COR-L47 (cell line): ENCODE measurements around the gene COL20A1.
"Not testable (repeated sequence)": the region's sequence is repeated elsewhere in the genome, so short reads cannot be mapped to it uniquely, and the experiment has no call there.

Experiments used
- DNase-seq: peaks from one replicate; lab custom pipeline; 2025; lab: John Stamatoyannopoulos, UW

The COL20A1 gene

DNA sequence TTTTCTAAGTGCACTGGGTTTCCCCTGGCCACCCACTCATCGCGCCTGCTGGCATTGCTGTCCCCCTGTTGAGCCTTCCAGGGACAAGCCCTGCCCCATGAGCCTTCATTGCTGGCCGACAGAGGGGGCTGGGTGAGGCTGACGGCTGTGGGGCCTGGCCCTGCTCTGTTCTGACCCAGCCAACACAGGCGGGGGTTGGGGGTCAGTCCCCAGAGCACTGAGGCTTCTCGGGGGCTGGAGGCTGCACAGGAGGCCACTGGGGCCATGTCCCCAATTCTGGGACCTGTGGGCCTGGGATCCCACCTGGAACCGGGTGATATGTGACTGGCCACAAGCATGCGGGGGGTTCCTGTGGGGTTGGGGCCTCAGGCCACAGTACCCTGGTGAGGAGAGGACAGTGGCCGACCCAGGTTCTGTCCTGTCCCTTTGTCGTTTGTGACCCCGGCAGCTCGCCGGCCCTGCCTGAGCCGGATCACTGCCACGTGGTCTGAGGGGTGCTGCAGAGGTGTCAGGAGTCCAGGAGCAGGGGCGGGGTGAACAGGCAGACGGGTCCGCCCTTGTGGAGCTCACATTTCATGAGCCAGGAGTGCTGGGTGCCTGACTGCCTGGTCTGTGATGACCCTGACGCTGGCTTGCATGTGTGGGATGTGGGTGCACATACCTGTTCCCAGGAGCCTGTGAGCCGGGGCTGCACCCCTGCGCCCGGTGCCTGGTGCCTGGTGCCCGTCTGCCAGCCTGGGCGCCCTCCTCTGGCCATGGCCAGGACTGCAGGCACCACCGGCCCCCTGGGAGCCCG lies 2.1 kb upstream of the COL20A1 start:
- DNase-seq, result no peak

DNA sequence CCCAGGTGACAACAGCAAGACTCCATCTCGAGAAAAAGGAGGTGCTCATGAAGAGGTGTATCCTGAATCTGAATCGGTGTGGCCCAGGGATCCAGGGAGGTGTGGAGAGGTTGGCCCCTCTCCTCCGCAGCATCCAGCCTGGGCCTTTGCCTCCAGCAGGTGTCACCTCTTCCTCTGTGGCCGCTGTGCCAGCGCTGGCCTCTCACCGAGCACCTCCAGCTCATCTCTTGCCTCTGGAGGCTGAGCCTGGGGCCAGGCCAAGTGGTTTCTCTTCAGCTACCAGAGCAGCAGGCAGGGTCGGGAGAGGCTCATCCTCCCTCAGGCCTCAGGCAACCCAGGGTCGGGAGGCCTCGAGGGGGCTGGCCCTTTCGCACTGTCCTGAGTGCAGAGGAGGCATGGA lies 1.2 kb upstream of the COL20A1 start:
- no peak for DNase-seq

DNA sequence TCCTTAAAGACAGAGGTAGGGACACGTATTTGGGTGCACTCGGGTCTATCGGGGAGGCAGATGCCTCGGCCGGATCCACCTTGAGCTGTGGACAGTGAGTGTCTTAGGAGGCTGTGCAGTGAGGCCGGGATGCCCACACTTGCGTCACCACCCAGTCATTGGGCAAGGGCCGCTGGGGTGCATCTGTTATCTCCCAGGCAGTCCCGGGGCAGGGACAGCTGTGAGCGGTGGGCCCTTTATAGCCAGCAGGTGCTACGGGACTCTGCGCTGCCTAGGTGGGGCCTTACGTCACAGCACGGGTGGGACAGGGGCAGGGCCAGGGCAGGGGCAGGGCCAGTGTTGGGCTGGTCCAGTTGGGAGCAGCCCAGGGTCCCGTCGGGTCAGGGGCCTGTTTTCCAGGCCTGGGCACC lies 689 bp upstream of the COL20A1 start:
- DNase-seq, result no peak

DNA sequence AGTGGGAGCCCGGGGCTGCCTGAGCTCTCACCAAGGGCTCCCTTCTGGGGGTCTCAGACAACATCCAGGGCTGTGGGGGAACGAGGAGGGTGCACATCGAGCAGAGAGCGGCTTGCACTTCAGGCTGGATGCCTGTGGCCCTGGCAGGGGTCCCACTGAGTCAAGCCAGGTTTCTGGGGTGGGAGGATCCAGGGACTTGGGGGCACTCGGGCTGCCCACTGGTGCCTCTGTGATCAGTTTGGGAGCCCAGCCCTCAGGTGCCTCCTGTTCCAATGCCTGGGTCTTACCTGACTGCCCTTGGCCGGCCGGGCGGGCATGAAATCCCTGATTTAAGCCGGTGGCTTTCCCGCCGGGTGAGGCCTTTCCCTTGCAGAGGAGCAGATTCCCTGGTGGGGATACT lies 470 bp downstream of the COL20A1 start:
- DNase-seq, result no peak

DNA sequence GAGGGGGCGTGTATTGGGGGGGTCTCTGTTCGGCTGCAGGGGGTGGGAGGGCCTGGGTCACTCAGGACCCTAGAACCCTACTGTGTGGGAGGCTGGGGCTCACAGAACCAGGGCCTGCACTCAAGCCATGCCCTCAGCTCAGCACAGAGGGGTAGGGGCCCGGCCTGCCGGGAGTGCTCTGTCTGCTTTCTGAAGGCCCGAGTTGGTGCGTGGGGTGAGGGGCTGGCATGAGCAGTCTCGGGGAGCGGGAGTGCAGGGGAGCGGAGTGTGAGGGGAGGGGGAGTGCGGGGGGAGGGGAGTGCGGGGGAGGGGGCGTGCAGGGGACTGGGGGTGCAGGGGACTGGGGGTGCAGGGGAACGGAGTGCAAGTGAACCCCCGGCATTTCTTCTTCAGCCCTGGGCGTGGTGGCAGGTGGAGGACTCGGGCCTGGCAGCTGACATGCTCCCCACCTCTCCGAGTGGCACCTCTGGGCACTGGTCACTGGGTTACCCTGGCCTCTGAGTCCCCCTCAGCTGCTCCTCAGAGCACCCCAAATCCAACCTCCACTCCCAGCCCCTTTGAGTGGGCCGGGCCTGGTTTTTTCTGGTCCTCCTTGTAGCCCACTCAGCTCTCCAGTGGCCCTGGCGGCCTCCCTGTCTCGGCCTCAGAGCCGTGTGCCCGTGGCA lies 1.0 kb downstream of the COL20A1 start:
- no peak for DNase-seq

DNA sequence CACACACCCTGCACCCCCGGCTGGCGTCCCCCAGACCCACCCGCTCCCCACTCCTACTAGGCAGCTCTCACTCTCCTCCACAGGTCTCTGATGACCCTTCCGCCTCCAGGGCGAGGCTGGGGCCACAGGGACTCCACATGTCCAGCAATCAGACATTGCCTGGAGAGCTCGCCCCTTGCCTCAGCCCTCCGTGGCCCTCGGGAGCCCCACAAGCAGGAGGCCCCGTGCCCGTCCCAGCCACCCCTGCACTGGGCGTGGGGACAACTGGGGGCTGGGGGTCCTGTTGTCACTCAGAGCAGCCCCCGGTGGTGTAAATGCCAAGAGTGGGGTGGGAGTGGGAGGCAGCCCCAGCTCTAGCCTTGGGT lies 1.5 kb downstream of the COL20A1 start:
- no peak for DNase-seq

DNA sequence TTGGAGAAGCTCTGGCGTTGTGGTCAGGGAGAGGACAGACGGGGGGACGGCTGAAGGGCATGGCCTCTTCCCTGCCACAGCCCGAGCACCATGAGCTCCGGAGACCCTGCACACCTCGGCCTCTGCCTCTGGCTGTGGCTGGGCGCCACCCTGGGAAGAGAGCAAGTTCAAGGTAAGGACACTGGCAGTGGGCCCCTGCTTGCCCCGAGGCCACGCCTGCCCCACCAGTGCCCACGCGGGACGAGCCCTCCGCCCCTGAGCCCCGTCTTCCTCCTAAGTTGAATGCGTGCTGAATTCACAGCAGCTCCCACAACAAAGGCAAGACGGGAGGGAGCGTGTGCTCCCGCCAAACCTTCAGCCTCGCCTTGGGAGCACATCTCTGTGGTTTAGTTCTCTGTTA lies 2.0 kb downstream of the COL20A1 start:
- DNase-seq, result no peak

DNA sequence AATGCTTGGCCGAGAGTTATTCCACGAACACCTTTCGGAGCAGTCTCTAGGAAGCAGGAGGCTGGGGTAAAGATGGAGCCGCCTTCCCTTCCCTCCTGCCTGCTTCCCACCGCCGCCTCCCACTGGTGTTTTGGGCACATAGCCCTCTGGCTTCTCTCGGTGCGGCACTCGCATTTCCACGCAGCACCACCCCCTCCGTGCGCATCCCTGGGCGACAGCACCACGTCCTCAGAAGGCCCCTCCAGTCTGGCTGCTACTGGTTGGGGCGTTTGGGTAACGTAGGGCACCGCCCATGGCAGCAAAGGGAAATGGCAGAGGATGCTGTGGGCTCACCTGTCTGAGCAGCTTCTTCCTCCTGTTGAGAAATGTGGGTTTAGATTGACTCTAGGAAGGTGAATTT lies 2.4 kb downstream of the COL20A1 start:
- no peak for DNase-seq

DNA sequence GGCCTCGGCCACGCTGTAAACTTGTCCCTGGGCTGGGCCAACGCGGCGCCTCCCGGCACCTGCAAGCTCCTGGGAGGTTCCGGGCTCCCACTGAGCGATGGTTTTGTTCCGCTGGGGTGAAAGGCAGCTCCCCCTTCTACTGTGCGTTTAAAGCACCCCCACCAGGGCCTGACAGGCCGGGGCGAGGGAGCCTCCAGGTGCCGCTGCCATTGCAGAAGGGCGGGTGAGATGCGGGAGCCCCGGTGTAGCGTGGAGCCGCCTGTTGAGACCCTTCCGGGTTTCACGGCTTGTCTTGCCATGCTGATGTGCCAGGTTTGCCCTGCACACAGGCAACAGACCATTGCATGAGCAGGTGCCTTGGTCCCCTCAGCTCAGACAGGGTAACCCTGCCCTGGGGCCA lies 2.9 kb downstream of the COL20A1 start:
- no peak for DNase-seq

DNA sequence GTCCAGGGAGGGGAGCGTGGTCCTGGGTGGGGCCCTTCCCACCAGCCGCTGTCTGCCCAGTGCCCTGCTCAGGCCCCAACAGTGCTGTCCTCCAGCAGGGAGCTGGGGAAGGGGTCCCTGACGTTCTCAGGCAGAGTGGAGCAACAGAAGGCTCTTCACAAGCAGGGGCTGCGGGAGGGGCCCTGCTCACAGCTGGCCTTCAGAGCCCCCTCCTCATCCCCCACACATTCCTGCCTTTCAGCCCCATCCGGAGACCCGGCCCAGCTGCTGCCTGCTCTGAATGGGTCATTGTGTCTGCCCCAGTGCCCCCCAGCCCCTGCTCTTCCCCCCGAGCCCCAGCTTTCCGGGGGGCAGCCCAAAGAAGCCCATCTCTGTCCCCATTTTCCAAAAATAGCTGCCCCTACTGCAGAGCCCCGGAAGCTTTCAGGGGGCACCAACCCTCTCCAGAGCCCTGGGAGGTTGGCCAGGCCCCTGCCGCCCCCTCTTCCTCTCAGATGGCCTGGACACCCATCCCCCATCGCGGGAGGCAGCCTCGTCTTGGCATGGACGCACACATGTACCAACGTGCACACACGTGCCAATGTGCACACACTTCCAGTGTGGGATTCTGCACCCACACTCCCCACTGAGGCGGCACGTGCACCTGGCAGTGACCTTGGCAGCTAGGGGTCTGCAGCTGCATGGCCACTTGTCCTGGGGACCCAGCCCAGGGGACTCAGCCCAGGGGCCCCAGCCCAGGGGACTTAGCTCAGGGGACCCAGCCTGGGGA lies 3.7 kb downstream of the COL20A1 start:
- no peak for DNase-seq

DNA sequence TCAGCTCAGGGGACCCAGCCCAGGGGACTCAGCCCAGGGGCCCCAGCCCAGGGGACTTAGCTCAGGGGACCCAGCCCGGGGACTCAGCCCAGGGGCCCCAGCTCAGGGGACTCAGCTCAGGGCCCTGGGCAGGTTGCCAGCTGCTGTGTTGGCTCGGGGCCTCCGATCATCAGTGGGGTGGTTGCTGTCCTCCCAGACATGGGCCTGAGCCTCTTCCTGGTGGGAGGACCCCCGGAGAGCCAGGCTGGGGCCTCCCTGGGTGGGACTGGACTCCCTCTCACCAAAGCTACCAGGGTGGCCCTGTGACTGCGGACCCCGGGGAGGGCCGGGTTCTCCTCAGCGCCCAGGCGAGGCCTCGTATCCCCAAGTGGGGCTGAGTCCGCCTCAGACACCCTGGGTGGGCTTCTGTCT lies 4.4 kb downstream of the COL20A1 start:
- no peak for DNase-seq

DNA sequence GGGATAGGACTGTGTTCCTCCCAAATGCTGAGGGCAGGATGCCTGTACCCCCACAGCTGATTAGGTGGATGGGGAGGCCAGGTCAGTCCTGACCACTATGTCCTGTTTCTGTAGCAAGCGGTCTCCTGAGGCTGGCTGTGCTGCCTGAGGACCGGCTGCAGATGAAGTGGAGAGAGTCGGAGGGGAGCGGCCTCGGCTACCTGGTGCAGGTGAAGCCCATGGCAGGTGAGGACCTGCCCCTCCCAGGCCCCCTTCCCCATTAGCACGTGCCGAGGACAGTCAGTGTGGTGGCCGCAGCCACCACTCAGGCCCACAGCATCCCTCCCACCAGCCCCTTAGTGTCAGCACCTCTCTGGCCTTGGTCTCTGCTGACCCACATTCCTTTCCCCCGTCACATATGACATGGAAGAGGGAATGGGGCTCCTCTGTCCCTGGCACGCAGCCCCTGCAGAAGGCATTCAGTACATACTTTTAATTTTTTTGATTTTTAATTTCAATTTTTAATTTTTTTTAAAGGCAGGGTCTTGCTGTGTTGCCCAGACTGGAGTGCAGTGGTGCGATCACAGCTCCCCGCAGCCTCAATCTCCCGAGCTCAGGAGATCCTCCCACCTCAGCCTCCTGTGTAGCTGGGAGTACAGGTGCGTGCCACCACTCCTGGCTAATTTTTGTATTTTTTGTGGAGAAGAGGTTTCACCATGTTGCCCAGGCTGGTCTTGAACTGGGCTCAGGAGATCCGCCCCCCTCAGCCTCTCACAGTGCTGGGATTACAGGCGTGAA lies 5.0 kb downstream of the COL20A1 start:
- DNase-seq, result no peak

DNA sequence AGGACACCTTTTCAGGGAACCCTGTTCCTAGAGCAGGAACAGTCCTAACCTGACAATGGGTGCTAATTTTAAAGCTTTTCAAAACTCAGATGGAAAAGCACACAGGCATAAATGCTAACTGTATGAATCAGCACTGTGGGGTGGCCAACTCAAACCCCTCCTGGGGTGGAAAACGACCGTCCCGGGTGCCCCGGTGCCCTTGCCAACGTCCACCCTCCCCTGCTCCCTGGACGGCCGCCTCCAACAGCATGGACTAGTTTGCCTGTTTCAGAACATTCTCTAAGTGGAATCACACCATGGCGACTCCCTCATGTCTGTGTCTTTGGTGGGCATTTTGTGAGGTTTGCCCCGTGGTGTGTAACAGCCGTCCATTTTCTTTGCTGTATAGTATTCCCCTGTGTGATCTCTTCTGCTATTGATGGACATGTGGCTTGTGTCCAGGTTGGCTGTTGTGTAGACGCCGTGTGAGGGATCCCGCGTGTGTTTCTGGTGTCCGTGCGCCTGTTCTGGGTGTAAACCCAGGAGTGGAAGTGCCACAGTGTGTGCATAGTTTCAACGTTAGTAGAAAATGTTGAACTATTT lies 5.8 kb downstream of the COL20A1 start:
- no peak for DNase-seq

DNA sequence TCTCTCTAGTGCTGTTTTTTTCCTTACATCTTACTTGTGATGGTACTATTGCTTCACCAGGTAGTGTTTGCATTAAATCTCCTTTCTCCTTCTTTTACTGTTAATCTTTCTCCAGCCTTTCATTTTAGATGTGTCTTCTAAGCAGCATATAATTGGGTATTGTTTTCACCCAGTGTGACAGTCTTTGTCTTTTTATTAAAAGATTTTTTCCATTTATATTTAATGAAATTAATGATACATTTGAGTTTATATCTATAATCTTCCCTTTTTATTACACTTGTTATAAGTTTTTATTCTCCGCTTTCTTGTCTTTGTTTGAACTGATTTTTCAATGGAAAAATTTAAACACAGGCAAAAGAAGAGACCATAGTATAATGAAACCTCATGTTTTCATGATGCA lies 8.7 kb downstream of the COL20A1 start:
- DNase-seq, result no peak

DNA sequence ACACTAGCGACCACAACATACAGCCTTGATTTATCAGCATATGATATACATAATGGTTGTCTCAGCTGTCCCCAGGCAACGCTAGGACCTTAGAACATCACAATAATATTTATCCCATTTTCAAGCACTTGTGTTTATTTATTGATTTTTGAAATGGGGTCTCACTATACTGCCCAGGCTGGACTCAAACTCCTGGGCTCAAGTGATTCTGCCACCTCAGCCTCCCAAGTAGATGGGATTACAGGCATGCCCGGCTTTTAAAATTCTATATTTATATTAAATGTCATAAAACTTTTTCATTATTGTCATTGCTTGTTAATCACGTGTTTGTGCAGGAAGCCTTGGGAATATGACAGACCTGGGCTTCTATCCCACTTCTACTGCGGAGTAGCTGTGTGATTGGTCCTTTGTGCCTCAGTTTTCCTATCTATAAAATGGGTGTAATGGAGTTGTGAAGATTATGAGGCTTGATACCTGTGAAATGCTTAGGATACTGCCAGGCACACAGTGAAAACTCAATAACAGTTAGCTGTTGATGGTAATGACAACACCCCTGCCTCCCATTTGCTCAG lies 10.2 kb downstream of the COL20A1 start:
- no peak for DNase-seq

DNA sequence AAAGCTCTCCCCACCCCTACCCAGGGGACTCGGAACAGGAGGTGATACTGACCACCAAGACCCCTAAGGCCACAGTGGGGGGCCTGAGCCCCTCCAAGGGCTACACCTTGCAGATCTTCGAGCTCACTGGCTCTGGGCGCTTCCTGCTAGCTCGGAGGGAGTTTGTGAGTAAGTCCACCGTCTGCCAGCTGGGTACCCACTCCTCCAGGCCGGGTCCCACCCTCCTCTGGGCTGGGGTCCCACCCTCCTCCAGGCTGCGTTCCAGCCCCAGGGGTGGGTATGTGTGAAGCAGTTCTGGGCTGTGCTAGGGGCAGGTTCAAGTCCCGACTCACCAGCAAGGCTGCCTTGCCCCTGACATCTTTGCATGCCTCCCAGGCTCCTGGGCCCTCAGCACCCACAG lies 12.4 kb downstream of the COL20A1 start:
- no peak for DNase-seq

DNA sequence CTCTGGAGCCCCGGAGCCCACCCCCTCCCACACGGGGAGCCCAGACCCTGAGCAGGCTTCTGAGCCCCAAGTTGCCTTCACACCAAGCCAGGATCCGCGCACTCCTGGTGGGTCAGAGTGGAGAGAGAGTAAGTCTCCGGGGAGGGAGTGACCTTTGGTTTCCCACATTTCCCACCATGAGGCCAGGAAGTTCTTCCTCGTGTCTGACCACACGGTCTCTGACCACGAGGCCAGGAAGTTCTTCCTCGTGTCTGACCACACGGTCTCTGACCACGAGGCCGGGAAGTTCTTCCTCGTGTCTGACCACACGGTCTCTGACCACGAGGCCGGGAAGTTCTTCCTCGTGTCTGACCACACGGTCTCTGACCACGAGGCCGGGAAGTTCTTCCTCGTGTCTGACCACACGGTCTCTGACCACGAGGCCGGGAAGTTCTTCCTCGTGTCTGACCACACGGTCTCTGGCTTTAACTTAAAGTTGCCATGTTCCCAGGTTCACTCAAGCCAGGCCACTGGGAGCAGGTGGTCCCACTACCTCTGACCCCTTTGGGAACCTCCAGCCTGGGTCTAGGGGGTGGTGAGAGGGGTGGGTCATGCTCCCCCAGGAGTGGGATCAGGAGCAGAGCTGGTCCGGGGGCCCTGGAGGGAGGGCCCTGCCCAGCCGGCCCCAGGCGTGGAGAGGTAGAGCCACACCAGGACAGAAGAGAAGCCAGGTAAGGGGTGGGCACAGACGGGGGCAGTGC lies 13.1 kb downstream of the COL20A1 start:
- DNase-seq, result not testable (repeated sequence)

DNA sequence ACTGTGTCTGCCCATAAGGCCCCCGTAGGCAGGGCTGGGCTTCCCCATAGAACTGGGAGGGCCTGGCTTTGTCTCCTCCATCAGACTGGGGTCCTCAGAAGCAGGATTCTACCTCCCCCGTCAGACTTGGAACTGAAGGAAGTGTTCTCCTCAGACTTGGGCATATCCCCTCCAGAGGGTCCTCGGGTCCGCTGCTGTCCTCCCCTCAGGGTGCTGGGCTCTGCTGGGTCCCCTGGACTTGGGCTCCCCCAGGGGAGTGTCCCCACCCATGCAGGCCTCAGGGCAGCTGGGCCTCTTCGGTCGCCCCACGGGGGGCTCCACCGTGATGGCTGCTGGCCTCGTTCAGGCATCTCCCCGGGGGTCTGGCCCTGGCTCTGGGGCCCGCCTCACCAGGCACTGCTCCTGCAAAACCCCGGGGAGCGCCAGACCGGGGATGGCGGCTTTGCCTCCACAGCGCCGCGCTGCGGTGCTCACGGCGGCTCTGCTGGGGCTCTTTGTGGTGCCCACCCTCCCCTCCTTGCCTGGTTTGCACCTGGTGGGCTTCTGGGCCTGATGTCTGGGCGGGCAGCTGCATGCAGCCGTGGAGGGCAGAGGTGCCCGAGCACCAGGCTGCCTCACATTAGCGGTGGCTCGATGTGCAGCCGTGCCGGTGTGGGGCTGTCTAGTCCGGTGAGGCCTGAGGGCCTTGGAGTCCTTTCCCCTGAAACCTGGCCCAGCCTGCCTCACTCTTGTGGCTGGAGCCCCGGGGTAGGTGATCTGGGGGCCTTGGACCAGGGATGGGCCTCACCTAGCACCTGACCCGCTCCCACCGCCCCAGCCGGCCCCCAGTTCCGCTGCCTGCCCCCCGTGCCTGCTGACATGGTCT lies 13.9 kb downstream of the COL20A1 start:
- no peak for DNase-seq

DNA sequence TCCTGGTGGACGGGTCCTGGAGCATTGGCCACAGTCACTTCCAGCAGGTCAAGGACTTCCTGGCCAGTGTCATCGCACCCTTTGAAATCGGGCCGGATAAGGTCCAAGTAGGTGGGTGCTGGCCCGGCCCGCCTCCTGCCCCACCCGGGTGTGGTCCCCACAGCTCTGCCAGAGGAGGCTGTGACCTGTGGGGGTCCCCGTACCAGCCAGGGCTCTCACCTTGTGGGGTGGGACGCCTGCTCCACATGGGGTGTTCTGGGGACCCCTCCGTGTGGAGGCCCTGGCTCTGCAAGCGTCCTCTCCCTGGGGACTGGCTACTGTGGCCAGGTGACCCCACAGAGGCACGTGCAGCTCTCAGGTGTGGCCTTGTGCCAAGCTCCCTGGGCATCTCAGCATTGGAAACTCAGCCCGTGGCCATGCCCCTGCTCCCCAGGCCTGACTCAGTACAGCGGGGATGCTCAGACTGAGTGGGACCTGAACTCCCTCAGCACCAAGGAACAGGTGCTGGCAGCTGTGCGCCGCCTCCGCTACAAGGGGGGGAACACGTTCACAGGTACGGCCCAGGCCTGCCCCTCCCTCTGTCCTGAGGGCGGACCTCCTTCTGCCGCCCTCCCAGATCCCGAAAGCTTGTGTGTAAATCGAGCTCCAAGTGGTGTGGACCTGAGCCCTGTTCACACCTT lies 14.7 kb downstream of the COL20A1 start:
- no peak for DNase-seq
